Sigmoid colon (tissue), 7 donors: Measurements from ENCODE around the gene TEX19. TPM values are rescaled to one million over a fixed set of nuclear protein-coding genes. Genes with fewer than 3 reads are reported as not detected.

Experiments
- DNase-seq: peaks from one replicate; pipeline ENCODE4 v3.0.0-alpha.2; 2019
- H3K27ac ChIP-seq, 4 donors: fragments of 200-600 bp; sonication (generic); one replicate each; pipeline ENCODE4 v1.5.1; 2016 to 2019; ENCODE audit warnings: mild to moderate bottlenecking in 1 of 4
- H3K27me3 ChIP-seq, 3 donors: fragments of 200-600 bp; sonication (generic); one replicate each; pipeline ENCODE4 v1.5.1; 2019; ENCODE audit warnings: mild to moderate bottlenecking in 1 of 3
- H3K36me3 ChIP-seq, 4 donors: fragments of 200-600 bp; sonication (generic); one replicate each; pipeline ENCODE4 v1.5.1; 2016 to 2019
- H3K4me1 ChIP-seq, 4 donors: fragments of 200-600 bp; sonication (generic); one replicate each; pipeline ENCODE4 v1.5.1; 2017 to 2019
- H3K4me3 ChIP-seq, 4 donors: fragments of 200-600 bp; sonication (generic); one replicate each; pipeline ENCODE4 v1.5.1; 2017 to 2019; ENCODE audit warnings: mild to moderate bottlenecking in 2 of 4, moderate library complexity in 1 of 4
- H3K9me3 ChIP-seq, 4 donors: fragments of 200-600 bp in 3 of 4; sonication (generic) in 3 of 4; one replicate each; pipeline versions ENCODE4 v1.5.1 to v1.6.1; 2013 to 2019
- CTCF ChIP-seq, 4 experiments: fragments of 450-650 bp in 3 of 4; fragments of 200-600 bp in 1 of 4; IDR thresholded peaks; one replicate each; pipeline ENCODE4 v1.5.1; 2016 to 2019; ENCODE audit warnings: antibody characterized with exemption in 4 of 4, mild to moderate bottlenecking in 3 of 4, moderate library complexity in 2 of 4
- EP300 ChIP-seq, 4 donors: sonication (generic); formaldehyde crosslinking; IDR thresholded peaks; one replicate each; pipeline ENCODE4 v1.6.1; 2017; ENCODE audit warnings: antibody characterized with exemption in 4 of 4
- POLR2A ChIP-seq, 2 donors: fragments of 450-650 bp; IDR thresholded peaks; one replicate each; pipeline ENCODE4 v1.6.1; 2016; ENCODE audit warnings: antibody characterized with exemption in 2 of 2, mild to moderate bottlenecking in 2 of 2, moderate library complexity in 2 of 2
- POLR2AphosphoS5 ChIP-seq, 4 donors: sonication (generic); formaldehyde crosslinking; IDR thresholded peaks; one replicate each; pipeline ENCODE4 v1.6.1; 2017; ENCODE audit warnings: antibody characterized with exemption in 4 of 4
- WGBS, 2 donors: extraction: QIAGEN DNeasy Blood & Tissue Kit; methylation state at CpG; one replicate each; pipeline ENCODE4 v1.1.7; 2013; 5-methylcytosine and 5-hydroxymethylcytosine counted together
- intact Hi-C: fragments of 100-400 bp; cut with DNase I; formaldehyde crosslinking; loops from one replicate; pipeline ENCODE4 v1.15.1; 2023
- polyA plus RNA-seq, 3 donors: library from polyadenylated mRNA; stranded (reverse); fragments of 200-250 nt; gene quantifications; one replicate each; pipeline ENCODE4 v1.2.3, GENCODE V29; 2013
- total RNA-seq, 4 donors: library from RNA; depleted of rRNA; stranded (reverse); fragments of >200 nt; gene quantifications; one replicate each; pipeline ENCODE4 v1.1.0, GENCODE V29; 2016
- donor health status: healthy with polysubstance abuse.
- donor health status: Bipolar disorder and iron deficiency.
- donor health status: healthy.

The TEX19 gene
- total and polyA plus RNA-seq, 7 donors: 0.04 TPM; not detected in 6

GRCh38 chr17:82412535-82413520, 53.8 kb downstream of the TEX19 start:
- intact Hi-C loops: loop anchor here (10.0 kb wide), 1 partner anchor 208 kb away; no protein-coding TSS in a partner anchor
- WGBS, 2 donors: 81 to 85% methylated on average over 29 of the region's 29 CpGs
- Histone ChIP-seq H3K36me3 (peaks cover 0 to 22% (median 0%) of the 10 kb centered on the region in 4 donors), H3K4me1 (peaks cover 0 to 12% (median 4%) of the 10 kb centered on the region in 4 donors), H3K27ac (no peak overlapping the region), H3K9me3 (no peaks in the 10 kb centered on the region), H3K4me3 (no peak overlapping the region), H3K27me3 (no peaks in the 10 kb centered on the region)
- no peak for DNase-seq
- no peak for TF ChIP-seq POLR2A (IDR thresholded peaks at IDR 0.05)
- TF ChIP-seq EP300 (IDR thresholded peaks at IDR 0.05): no peak
- TF ChIP-seq CTCF (IDR thresholded peaks at IDR 0.05): no peak
- TF ChIP-seq POLR2AphosphoS5 (IDR thresholded peaks at IDR 0.05): no peak

Other genes starting within 250 kb of the TEX19 start
- 10 to 100 TPM; 13.3 to 34.1 (median 20.8) TPM for gene CCDC57, start 146.4 kb upstream of the TEX19 start, total RNA-seq
- gene CCDC57, start 146.4 kb upstream of the TEX19 start, polyA plus RNA-seq: 10 to 100 TPM; 17.4 to 47.8 (median 25.4) TPM
- gene SLC16A3, start 130.2 kb upstream of the TEX19 start, total RNA-seq: 10 to 100 TPM in 3 of 4 donors, 1 to 10 TPM in 1; 9.6 to 19.7 (median 11.6) TPM
- gene SLC16A3, start 130.2 kb upstream of the TEX19 start, polyA plus RNA-seq: 100 to 1,000 TPM in 1 of 3 donors, 10 to 100 TPM in 2; 10.8 to 140 (median 37.9) TPM
- 10 to 100 TPM; 45.1 to 61.2 (median 48.9) TPM for gene CSNK1D, start 85.5 kb upstream of the TEX19 start, total RNA-seq
- 100 to 1,000 TPM in 1 of 3 donors, 10 to 100 TPM in 2; 55.9 to 142 (median 86.2) TPM for gene CSNK1D, start 85.5 kb upstream of the TEX19 start, polyA plus RNA-seq
- gene CD7, start 41.6 kb upstream of the TEX19 start, total RNA-seq: 1 to 10 TPM in 2 of 4 donors, not detected in 2; 2.8 to 4.3 TPM
- 10 to 100 TPM in 1 of 3 donors, 1 to 10 TPM in 1, under 1 TPM in 1; 0.60 to 38.3 (median 4.6) TPM for gene CD7, start 41.6 kb upstream of the TEX19 start, polyA plus RNA-seq
- 10 to 100 TPM in 2 of 4 donors, 1 to 10 TPM in 2; 8.4 to 56.9 (median 10.5) TPM for gene SECTM1, start 25.5 kb upstream of the TEX19 start, total RNA-seq
- 100 to 1,000 TPM in 1 of 3 donors, 10 to 100 TPM in 2; 64.3 to 105 (median 80.8) TPM for gene SECTM1, start 25.5 kb upstream of the TEX19 start, polyA plus RNA-seq
- not detected for gene UTS2R, start 12.5 kb downstream of the TEX19 start, total RNA-seq
- not detected for gene UTS2R, start 12.5 kb downstream of the TEX19 start, polyA plus RNA-seq
- gene HEXD, start 59.1 kb downstream of the TEX19 start, total RNA-seq: 10 to 100 TPM; 15.8 to 42.9 (median 24.0) TPM
- 10 to 100 TPM in 2 of 3 donors, 1 to 10 TPM in 1; 9.5 to 46.2 (median 16.2) TPM for gene HEXD, start 59.1 kb downstream of the TEX19 start, polyA plus RNA-seq
- gene OGFOD3, start 59.3 kb downstream of the TEX19 start, total RNA-seq: 10 to 100 TPM; 14.1 to 28.2 (median 22.1) TPM
- 10 to 100 TPM in 1 of 3 donors, 1 to 10 TPM in 2; 6.0 to 23.4 (median 6.9) TPM for gene OGFOD3, start 59.3 kb downstream of the TEX19 start, polyA plus RNA-seq
- gene CYBC1, start 91.5 kb downstream of the TEX19 start, total RNA-seq: 10 to 100 TPM; 22.8 to 76.6 (median 46.7) TPM
- gene CYBC1, start 91.5 kb downstream of the TEX19 start, polyA plus RNA-seq: 100 to 1,000 TPM in 1 of 3 donors, 10 to 100 TPM in 2; 25.8 to 116 (median 32.1) TPM
- 10 to 100 TPM; 34.6 to 50.4 (median 43.8) TPM for gene NARF, start 99.5 kb downstream of the TEX19 start, total RNA-seq
- 10 to 100 TPM; 29.4 to 65.8 (median 38.6) TPM for gene NARF, start 99.5 kb downstream of the TEX19 start, polyA plus RNA-seq
- gene FOXK2, start 160.5 kb downstream of the TEX19 start, total RNA-seq: 10 to 100 TPM; 29.3 to 56.8 (median 40.5) TPM
- gene FOXK2, start 160.5 kb downstream of the TEX19 start, polyA plus RNA-seq: 10 to 100 TPM; 10.2 to 26.2 (median 11.6) TPM